GM23338 (cell line): Measurements from ENCODE around the gene THADA. TPM values are rescaled to one million over a fixed set of nuclear protein-coding genes. Genes with fewer than 3 reads are reported as not detected.

ENCODE experiments used
- ATAC-seq: fragments of 200-7000 bp; cut with Tn5 transposase; 3 replicates; pipeline ENCODE4 v1.9.1; 2020
- DNase-seq: peaks from one replicate; pipeline ENCODE4 v3.0.0-alpha.2; 2015; ENCODE audit warnings: low spot score
- H2AFZ ChIP-seq: fragments of 200-600 bp; sonication (generic); 2 replicates; pipeline ENCODE4 v1.8.0; 2016; ENCODE audit warnings: antibody characterized with exemption, mild to moderate bottlenecking, moderate library complexity
- H3F3A ChIP-seq: fragments of 200-600 bp; sonication (generic); replicated peaks from 2 replicates; pipeline ENCODE4 v1.8.0; 2017; ENCODE audit warnings: antibody characterized with exemption, mixed run types, low read depth
- H3K27ac ChIP-seq: fragments of 200-600 bp; sonication (generic); 2 replicates; pipeline ENCODE4 v1.6.1; 2016; ENCODE audit warnings: low read depth
- H3K27me3 ChIP-seq: fragments of 200-600 bp; sonication (generic); 2 replicates; pipeline ENCODE4 v1.8.0; 2016; ENCODE audit warnings: mild to moderate bottlenecking, mixed run types, moderate library complexity; ENCODE audit not compliant: insufficient read depth
- H3K36me3 ChIP-seq: fragments of 200-600 bp; sonication (generic); 2 replicates; pipeline ENCODE4 v1.8.0; 2016; ENCODE audit warnings: mild to moderate bottlenecking; ENCODE audit not compliant: insufficient read depth
- H3K4me1 ChIP-seq: fragments of 200-600 bp; sonication (generic); 2 replicates; pipeline ENCODE4 v1.8.0; 2016; ENCODE audit warnings: mild to moderate bottlenecking, moderate library complexity; ENCODE audit not compliant: insufficient read depth
- H3K4me2 ChIP-seq: fragments of 200-600 bp; sonication (generic); 2 replicates; pipeline ENCODE4 v1.7.1; 2017; ENCODE audit warnings: mixed run types
- H3K4me3 ChIP-seq: fragments of 200-600 bp; sonication (generic); 2 replicates; pipeline ENCODE4 v1.6.1; 2016; ENCODE audit warnings: mixed run types
- H3K79me2 ChIP-seq: fragments of 200-600 bp; sonication (generic); replicated peaks from 2 replicates; pipeline ENCODE4 v1.8.0; 2017; ENCODE audit warnings: mild to moderate bottlenecking; ENCODE audit not compliant: insufficient read depth
- H3K9me2 ChIP-seq: fragments of 200-600 bp; sonication (generic); 2 replicates; pipeline ENCODE4 v1.8.0; 2017; ENCODE audit not compliant: insufficient read depth
- H4K20me1 ChIP-seq: fragments of 200-600 bp; sonication (generic); replicated peaks from 2 replicates; pipeline ENCODE4 v1.8.0; 2017; ENCODE audit warnings: mild to moderate bottlenecking; ENCODE audit not compliant: insufficient read depth
- H3K27ac Mint-ChIP-seq: 2 replicates; pipeline ENCODE4 v1.8.0; 2020; ENCODE audit warnings: inconsistent platforms, mild to moderate bottlenecking, moderate library complexity, mixed read lengths
- H3K27me3 Mint-ChIP-seq: 3 replicates; pipeline ENCODE4 v1.8.0; 2022; ENCODE audit warnings: low read depth, mild to moderate bottlenecking, moderate library complexity, mixed read lengths, inconsistent platforms; ENCODE audit not compliant: insufficient read depth, poor library complexity
- H3K36me3 Mint-ChIP-seq: 3 replicates; pipeline ENCODE4 v1.8.0; 2021; ENCODE audit warnings: low read depth, mild to moderate bottlenecking, inconsistent platforms, moderate library complexity, mixed read lengths
- H3K4me1 Mint-ChIP-seq: 3 replicates; pipeline ENCODE4 v1.8.0; 2020; ENCODE audit warnings: mild to moderate bottlenecking, inconsistent platforms, mixed read lengths
- H3K4me3 Mint-ChIP-seq: 3 replicates; pipeline ENCODE4 v1.8.0; 2021; ENCODE audit warnings: moderate library complexity, mild to moderate bottlenecking, inconsistent platforms, mixed read lengths
- H3K9me3 Mint-ChIP-seq: 3 replicates; pipeline ENCODE4 v1.8.0; 2020; ENCODE audit warnings: moderate library complexity, mild to moderate bottlenecking, inconsistent platforms, mixed read lengths
- CREB1 ChIP-seq: fragments of 250-450 bp; sonication (Bioruptor Pico); IDR thresholded peaks from 2 replicates; pipeline ENCODE4 v1.5.0; 2020; ENCODE audit warnings: low read depth, mild to moderate bottlenecking, moderate library complexity
- CTCF ChIP-seq, 2 experiments: fragments of 200-600 bp in 1 of 2; sonication (generic) in 1 of 2; conservative IDR thresholded peaks; 2 replicates each; pipeline versions ENCODE4 v1.5.1 to v1.6.1; 2016 to 2017; ENCODE audit warnings: antibody characterized with exemption in 2 of 2, low read depth in 2 of 2, mild to moderate bottlenecking in 2 of 2, moderate library complexity in 1 of 2
- ETS1 ChIP-seq: IDR thresholded peaks from 2 replicates; pipeline ENCODE4 v1.6.1; 2016; ENCODE audit warnings: antibody characterized with exemption
- EZH2 ChIP-seq: fragments of 200-600 bp; sonication (generic); IDR thresholded peaks from one replicate; pipeline ENCODE4 v1.8.0; 2017; ENCODE audit warnings: antibody characterized with exemption, mild to moderate bottlenecking, low read depth; ENCODE audit not compliant: unreplicated experiment
- EZH2phosphoT487 ChIP-seq: fragments of 200-600 bp; sonication (generic); IDR thresholded peaks from one replicate; pipeline ENCODE4 v1.8.1; 2018; ENCODE audit warnings: antibody characterized with exemption; ENCODE audit not compliant: unreplicated experiment
- JUNB ChIP-seq: IDR thresholded peaks from one replicate; pipeline ENCODE4 v1.6.1; 2016; ENCODE audit warnings: antibody characterized with exemption; ENCODE audit not compliant: unreplicated experiment
- NANOG ChIP-seq: IDR thresholded peaks from 2 replicates; pipeline ENCODE4 v1.6.1; 2016; ENCODE audit warnings: antibody characterized with exemption, borderline replicate concordance
- POLR2AphosphoS5 ChIP-seq: IDR thresholded peaks from 2 replicates; pipeline ENCODE4 v1.6.1; 2016; ENCODE audit warnings: antibody characterized with exemption, low read depth
- STAT1 ChIP-seq: IDR thresholded peaks from one replicate; pipeline ENCODE4 v1.6.1; 2016; ENCODE audit warnings: antibody characterized with exemption; ENCODE audit not compliant: unreplicated experiment
- ZNF331 ChIP-seq: fragments of 250-450 bp; sonication (Bioruptor Pico); IDR thresholded peaks from 2 replicates; pipeline ENCODE4 v1.5.0; 2020; ENCODE audit warnings: low read depth, mild to moderate bottlenecking, moderate library complexity
- ZNF462 ChIP-seq: fragments of 250-450 bp; sonication (Bioruptor Pico); IDR thresholded peaks from 2 replicates; pipeline ENCODE4 v1.5.0; 2020; ENCODE audit warnings: mild to moderate bottlenecking, moderate library complexity
- polyA plus RNA-seq: library from polyadenylated mRNA; unstranded; fragments of >200 nt; fragmentation: Nextera tagmentation; extraction: Ambion mirVana; gene quantifications from 2 replicates; pipeline ENCODE4 v1.2.1, GENCODE V29; 2016
- total RNA-seq: library from RNA; depleted of rRNA; stranded (reverse); fragments of >200 nt; shearing (Covaris generic); gene quantifications from 2 replicates; pipeline ENCODE4 v1.2.3, GENCODE V29; 2014

Gene THADA
- total and polyA plus RNA-seq, 2 experiments from 2014 or later = 17.0 to 30.7 TPM

GRCh38 chr2:43219383-43220228 lies 376.2 kb downstream of the THADA start:
- Mint-ChIP-seq H3K4me1 (peaks cover 66% of the 10 kb centered on the region), H3K4me3 (peak overlapping the region; percentile 77), H3K36me3 (peaks cover 29% of the 10 kb centered on the region), H3K27ac (peak overlapping the region; percentile 91), H3K9me3 (no peaks in the 10 kb centered on the region; the same call in 2 of the 3 replicates), H3K27me3 (peaks cover 19% of the 10 kb centered on the region)
- Histone ChIP-seq H3K9me2 (no peaks in the 10 kb centered on the region), H3K36me3 (peaks cover 15% of the 10 kb centered on the region; the same call in 1 of the 2 replicates), H3F3A (peaks cover 49% of the 10 kb centered on the region), H3K4me3 (peak overlapping the region; percentile 97), H2AFZ (no peak overlapping the region), H3K4me1 (peaks cover 69% of the 10 kb centered on the region), H3K27me3 (no peaks in the 10 kb centered on the region), H3K79me2 (peaks cover 26% of the 10 kb centered on the region), H4K20me1 (peaks cover 8% of the 10 kb centered on the region), H3K4me2 (peak overlapping the region; percentile 79), H3K27ac (peak overlapping the region; percentile 96)
- TF ChIP-seq STAT1 (no peak), ZNF462 (CRISPR knock-in tag) (no peak), EZH2phosphoT487 (no peak), NANOG (no peak), POLR2AphosphoS5 (no peak; the same call in 1 of the 2 replicates), EZH2 (no peak), JUNB (no peak), CTCF (conservative IDR thresholded peaks at IDR 0.05; ENCODE audit: low read depth in 2 of 2) (no peak), ZNF331 (CRISPR knock-in tag) (no peak), CREB1 (CRISPR knock-in tag) (no peak), ETS1 (no peak)
- DNase-seq = peak; percentile 82
- ATAC-seq = peak; percentile 10
